Measurements from ENCODE around the gene BCAS1. TPM values are rescaled to one million over a fixed set of nuclear protein-coding genes. Genes with fewer than 3 reads are reported as not detected.

Gene BCAS1
- total and polyA plus RNA-seq, 10 of the 15 experiments (the other 5 are each of a cell fraction or from before 2014, with no cell fraction given) = 0.21 to 1.4 (median 0.55) TPM

DNA sequence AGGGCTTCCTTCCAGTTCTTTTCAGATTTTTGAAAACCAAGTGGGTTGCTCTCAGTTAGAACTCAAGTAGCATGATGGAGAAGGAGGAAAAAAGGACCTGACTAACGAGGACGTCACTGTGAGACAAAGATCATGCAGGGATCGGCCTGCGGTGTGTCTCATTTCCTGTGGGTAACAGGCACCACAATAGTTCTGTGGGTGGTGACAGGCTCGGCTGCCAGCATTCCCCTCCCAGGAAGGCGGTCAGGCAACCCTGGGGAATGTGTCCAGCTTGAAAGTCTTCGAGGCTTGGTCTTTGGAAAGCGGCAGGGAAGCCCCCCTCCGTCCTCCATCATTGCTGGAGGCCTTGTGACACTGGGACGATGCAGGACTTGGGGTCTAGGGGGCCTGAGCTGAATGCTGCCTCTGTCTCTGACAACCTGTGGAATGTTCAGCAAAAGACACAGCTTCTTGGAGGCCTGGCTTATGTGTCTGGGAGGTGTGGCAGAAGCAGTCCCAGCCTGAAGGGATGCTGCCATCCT, 121.0 kb downstream of the BCAS1 start (continued):
- TF ChIP-seq MTA2 (IDR thresholded peaks at IDR 0.05; ENCODE audit: low read depth) = peak; percentile 78

DNA sequence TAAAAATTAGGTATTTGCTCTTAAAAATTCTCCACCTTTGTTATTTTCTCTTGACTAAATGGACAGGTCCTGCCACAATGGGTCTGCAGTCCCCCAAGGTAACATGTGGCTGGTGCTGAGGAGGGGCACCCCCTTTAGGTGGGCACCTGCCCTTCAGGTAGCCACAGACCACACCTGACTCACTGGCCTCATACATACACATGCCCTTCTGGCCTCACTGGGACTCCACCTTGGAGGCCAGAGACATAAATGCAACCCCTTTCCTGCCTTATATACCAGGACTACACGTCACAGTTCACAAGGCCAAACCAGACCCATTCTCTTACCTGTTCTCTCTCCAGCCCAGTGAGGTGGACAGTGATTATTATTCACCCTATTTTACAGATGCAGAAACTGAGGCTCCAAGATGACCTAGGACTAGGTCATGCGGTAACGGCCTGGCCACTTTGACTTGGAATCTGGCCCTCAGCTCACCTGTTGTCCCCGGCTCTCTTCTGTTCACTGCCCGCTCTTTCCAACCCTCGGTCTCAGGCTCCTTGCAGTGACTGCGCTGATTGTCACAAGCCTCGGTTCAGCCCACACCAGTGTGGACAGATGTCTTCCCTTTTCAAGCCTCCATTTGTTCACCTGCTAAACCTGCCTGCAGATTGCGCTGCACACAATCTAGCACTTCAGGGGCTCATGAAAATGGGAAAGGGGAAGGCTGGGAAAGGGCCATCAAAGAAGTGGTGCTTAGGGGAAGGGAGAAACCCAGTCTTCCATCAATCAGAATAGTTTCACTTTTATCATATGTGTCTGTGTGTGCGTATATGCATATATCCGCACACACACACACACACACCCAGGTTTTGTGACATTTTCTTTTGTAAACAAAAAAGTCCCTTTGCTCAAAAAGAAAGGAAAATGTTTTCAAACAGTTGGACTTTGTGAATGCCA, 121.7 kb downstream of the BCAS1 start:
- no peaks in the 10 kb centered on the region for H3K27me3 ChIP-seq (replicated peaks in 1 of 2; ENCODE audit: control insufficient read depth in 2 of 2, insufficient read depth in 2 of 2, low read length in 1 of 2)
- H3K36me3 ChIP-seq (ENCODE audit: control insufficient read depth in 2 of 2, insufficient read depth in 2 of 2, low read length in 1 of 2) = no peaks in the 10 kb centered on the region
- ChIA-PET POLR2A (no interaction called here), CTCF (interaction anchor here (0.7 to 4.8 kb wide), 5 partner anchors 9 to 401 kb away, joined by 3 to 53 read pairs (median 4); partner anchors contain the start of gene PFDN4), RAD21 (ENCODE audit: unreplicated experiment) (interaction anchor here (0.8 to 1.8 kb wide), 3 partner anchors 106 to 114 kb away, joined by 3 to 4 read pairs (median 3); no protein-coding TSS in a partner anchor), SMC1A (ENCODE audit: uncharacterized antibody, unreplicated experiment) (interaction anchor here (0.9 to 5.7 kb wide), 12 partner anchors 9 to 536 kb away, joined by 3 to 48 read pairs (median 4); partner anchors contain the start of gene PFDN4)
- in situ Hi-C loops (cut with MboI) (loop anchor here (5.0 kb wide), 1 partner anchor 249 kb away; no protein-coding TSS in a partner anchor), intact Hi-C loops (cut with micrococcal nuclease; ENCODE audit: unreplicated experiment) (no loop called here)
- BruUV-seq (replicated peaks) = no TSS peak
- ATAC-seq (peak; percentile 74), DNase-seq (ENCODE audit: low read depth, low spot score) (no peak), FAIRE-seq (no peak)
- 70% methylated on average over 11 of the region's 11 CpGs for WGBS (ENCODE audit: insufficient coverage, insufficient replicate concordance, low lambda C conversion rate, missing lambda C conversion rate)
- H3K79me2 ChIP-seq (ENCODE audit: control insufficient read depth, insufficient read depth, low read length) = no peaks in the 10 kb centered on the region
- TF ChIP-seq ETV6 (conservative IDR thresholded peaks at IDR 0.05 in 1 of 2, IDR thresholded peaks at IDR 0.05 in 1 of 2; ENCODE audit: borderline replicate concordance in 1 of 2, low read depth in 1 of 2) = peak in 1 of 2 experiments; percentile 86; a peak in 1 of 4 replicates
- 0 out of 2 replicates have a peak, but pooled peaks have one; percentile 11 for TF ChIP-seq NFXL1 (IDR thresholded peaks at IDR 0.05; ENCODE audit: borderline replicate concordance)
- no peak for TF ChIP-seq CBX3 (IDR thresholded peaks at IDR 0.05; ENCODE audit: borderline replicate concordance, low read depth)
- 0 out of 2 replicates have a peak, but pooled peaks have one; percentile 15 for TF ChIP-seq PKNOX1 (IDR thresholded peaks at IDR 0.05)
- TF ChIP-seq POU2F2 (IDR thresholded peaks at IDR 0.05; ENCODE audit: borderline replicate concordance, low read depth, low read length) = peak; percentile 29; the same call in 1 of the 3 replicates
- 0 out of 2 replicates have a peak, but pooled peaks have one; percentile 22 for TF ChIP-seq SPI1 (IDR thresholded peaks at IDR 0.05; ENCODE audit: borderline replicate concordance, insufficient read depth, low read depth, low read length)
- TF ChIP-seq ASH2L (IDR thresholded peaks at IDR 0.05; ENCODE audit: borderline replicate concordance, low read depth) = 0 out of 2 replicates have a peak, but pooled peaks have one; percentile 79
- no peak for TF ChIP-seq GATAD2B (conservative IDR thresholded peaks at IDR 0.05; ENCODE audit: low read depth)
- TF ChIP-seq SMARCA5 (IDR thresholded peaks at IDR 0.05) = 0 out of 2 replicates have a peak, but pooled peaks have one; percentile 64
- peak overlapping the region; percentile 86 for H3K4me2 ChIP-seq (ENCODE audit: control insufficient read depth, insufficient read depth)
- H3K4me3 ChIP-seq = peak overlapping the region; percentile 18; the same call in 1 of the 2 replicates
- peak overlapping the region; percentile 16; the same call in 1 of the 2 replicates for H3K9ac ChIP-seq (ENCODE audit: control insufficient read depth, insufficient read depth, low read length)
- H4K20me1 ChIP-seq (ENCODE audit: control insufficient read depth, insufficient read depth) = no peaks in the 10 kb centered on the region
- H3K9me3 ChIP-seq (replicated peaks; ENCODE audit: control insufficient read depth, insufficient read depth, low read length) = peaks cover 5% of the 10 kb centered on the region; the same call in 2 of the 3 replicates
- H2AFZ ChIP-seq (ENCODE audit: control insufficient read depth, low read depth, low read length) = peak overlapping the region; percentile 2
- peaks cover 20% of the 10 kb centered on the region for H3K4me1 ChIP-seq (ENCODE audit: control insufficient read depth, insufficient read depth, low read length)
- peak overlapping the region; percentile 74 for H3K27ac ChIP-seq (ENCODE audit: control insufficient read depth, insufficient read depth)
